Stimulated activated CD4-positive, alpha-beta T cell treated with anti-CD3 and anti-CD28 coated beads, Interleukin-15, amount 100 ng/mL, for 48 hours (primary cell): ENCODE data around the gene LACRT.

Source experiments
- DNase-seq, 2 donors: peaks; one replicate each; pipeline ENCODE4 v3.0.0-alpha.2; 2020; ENCODE audit warnings: low read depth in 2 of 2

LACRT gene

DNA sequence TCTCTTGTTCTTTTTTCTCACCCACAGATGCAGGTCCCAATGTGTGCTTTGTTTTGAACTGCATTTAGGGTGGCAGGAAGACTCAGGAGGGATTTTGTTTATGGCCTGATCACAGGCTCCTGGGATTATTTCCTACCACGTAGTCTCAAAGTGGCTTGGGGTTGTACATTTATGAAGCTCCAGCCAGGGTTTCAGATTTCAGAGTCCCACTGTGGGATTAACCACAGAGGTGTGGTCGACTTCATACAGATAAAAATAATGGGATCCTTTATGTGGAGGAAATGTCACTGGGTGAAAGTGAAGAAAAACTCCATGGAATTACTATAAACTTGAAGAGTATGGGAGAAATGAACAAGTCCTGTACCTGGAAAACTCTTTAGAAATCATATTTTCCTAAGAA is 32.0 kb downstream of the LACRT start:
- DNase-seq = no peak

DNA sequence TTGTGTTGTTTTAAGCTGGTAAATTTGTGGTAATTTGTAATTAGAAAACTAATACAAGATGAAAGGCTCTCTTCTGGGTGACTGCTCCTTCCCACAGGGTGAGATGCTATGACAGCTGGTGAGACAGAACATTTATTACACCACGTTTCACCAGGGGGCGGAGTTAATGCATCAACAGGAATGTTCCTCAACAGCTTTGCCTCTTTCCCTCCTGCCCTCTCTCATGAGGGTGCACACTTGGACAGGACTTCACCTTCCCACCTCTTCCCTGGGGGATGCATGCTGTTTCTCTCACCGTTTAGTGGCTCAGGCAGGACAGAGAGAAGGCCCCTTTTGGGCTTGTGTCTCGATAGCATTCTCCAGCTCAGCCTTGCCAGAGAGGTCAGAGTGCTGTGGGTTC is 32.9 kb downstream of the LACRT start:
- no peak for DNase-seq

DNA sequence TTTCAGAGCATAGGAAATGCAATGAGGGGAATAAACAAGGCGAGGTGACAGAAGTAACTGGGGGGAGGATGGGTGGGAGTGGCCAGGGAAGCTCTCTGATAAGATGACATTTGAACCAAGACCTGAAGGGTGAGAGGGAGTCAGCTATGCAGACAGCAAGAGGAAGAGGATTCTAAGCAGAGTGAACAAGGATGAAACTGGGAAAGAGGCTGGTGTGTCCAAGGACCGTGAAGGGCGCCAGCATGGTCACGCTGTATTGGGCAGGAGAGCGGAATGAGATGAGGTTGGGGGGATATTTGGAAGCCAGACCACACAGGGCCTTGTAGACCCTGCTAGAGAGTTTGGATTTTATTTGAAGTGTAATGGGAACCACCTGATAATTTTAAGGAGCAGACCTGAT is 35.7 kb downstream of the LACRT start:
- no peak for DNase-seq

DNA sequence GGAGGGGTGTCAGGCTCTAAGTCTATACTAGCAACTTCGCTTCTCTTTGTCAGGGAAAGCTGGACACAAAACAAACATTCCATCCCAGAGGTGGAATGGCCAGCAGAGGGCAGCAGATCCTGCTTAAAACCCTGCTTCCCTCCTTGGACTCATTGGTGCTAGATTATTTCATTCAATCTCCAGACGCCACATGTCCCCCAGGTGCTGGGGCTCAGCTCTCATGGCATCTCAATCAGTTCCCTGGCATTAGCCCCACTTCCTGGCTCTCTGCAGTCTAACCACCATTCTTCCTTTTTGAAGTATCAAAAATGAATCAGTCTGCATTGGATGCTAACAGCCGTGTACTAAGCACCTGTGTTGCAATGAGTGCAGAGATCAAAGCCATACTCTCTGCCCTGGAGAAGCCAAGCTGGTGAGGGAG is 38.2 kb downstream of the LACRT start:
- DNase-seq = peak; percentile 10 to 38

DNA sequence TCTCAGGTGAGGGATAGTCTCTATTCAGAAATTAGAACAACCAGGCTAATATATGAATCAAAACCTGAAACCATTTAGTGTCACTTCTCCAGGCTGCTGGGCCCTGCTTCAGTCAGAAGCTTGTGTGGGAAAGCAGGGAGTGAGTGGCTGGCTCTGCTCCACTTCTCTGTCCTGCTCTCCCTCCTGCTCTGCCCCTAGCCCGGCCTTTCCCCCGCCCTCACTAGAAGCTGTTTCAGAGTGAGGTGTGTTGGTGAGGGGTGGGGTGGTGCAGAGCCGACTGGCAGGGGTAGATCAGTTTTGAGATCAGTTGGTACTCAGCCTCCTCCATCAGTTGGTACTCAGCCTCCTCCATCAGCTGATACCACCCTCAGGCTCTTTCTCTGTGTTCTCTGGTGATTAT is 39.2 kb downstream of the LACRT start:
- no peak for DNase-seq

- no peak for DNase-seq
These were observed 41.0 kb downstream of the LACRT start for GRCh38 chr12:54593725-54594124.

- no peak for DNase-seq
These were observed 41.6 kb downstream of the LACRT start for GRCh38 chr12:54593135-54593534.

DNA sequence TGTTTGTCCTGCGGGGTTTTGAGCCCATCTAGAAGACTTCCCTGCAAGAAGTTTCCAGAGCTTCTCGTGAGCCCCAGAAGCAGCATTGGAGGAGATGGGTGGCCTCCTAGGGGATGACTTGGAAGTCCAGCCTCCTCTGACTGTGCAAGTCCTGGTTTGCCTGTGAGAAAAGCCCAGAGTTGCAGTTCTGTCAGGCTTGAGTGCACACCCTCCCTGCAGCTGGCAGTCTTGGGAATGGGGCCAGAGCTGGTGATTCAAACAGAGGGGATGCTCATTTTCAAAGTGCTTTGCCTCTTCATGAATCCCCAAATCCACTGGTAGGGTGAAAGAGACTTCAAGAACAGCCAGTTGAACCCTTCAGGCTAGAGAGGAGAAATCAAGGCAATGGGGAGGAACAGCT is 42.4 kb downstream of the LACRT start:
- no peak for DNase-seq

GRCh38 chr12:54590978-54591591 is 43.6 kb downstream of the LACRT start:
- no peak for DNase-seq

DNA sequence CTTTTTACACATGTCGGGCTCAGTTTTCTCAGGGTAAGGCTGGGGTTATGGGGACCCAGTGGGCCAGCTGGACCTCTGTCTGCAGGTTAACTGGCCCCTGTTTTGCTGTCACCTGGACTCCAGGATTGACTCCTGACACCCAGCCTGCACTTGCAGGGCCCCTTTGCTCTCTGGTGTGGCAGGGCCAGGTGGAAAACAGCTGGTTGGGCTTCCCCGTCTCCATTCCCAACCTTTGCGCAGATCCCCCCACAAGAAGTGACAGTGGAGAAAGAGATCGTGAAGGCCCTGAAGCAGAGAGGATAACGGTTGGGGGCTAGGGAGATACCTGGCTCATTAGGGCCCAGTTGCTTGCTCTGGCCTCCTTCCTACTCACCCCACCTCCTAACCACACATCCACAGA is 44.7 kb downstream of the LACRT start:
- DNase-seq = no peak

GRCh38 chr12:54588890-54589267 is 45.8 kb downstream of the LACRT start:
- no peak for DNase-seq

DNA sequence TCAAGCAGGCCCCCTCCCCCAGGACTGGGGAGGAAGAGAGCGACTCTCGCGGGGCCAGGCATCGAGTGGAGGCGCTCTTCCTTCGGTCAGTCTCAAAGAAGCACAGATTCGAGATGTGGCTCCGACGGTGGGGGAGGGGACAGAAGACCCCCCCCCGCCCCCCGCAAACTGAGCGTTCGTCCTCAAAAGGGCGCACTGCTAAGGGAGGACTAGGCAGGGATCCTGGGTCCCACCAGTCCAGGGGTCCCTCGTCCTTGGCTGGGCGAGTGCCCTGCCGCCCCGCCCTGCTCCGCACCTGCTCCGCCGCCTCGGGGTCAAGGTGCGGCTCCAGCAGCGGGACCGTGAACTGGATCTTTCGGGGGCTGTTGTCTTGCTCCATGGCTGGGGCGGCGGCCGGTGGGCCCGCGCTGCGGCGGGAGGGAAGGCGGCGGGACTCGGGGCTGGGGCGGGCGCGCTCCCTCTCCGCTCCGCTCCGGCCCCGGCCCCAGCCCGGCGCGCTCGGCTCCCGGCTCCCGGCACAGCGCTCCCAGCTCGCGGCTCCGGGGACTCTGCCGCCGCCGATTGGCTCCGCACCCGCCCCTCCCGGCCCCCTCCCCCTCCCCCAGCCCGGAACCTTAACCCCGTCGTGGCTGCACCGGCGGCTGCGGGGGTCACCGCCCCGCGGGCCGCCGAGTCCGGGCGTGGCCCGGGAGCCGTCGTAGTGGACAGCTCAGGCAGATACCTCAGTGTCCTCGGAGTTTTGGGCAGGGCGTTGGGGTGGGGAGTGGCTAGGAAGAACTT is 46.4 kb downstream of the LACRT start, which contains the start of gene PPP1R1A:
TSS of gene PPP1R1A (minus strand) at position 550 of the 780 bp plus-strand sequence. CDS start at position 379, 171 bp downstream.
- no peak for DNase-seq

DNA sequence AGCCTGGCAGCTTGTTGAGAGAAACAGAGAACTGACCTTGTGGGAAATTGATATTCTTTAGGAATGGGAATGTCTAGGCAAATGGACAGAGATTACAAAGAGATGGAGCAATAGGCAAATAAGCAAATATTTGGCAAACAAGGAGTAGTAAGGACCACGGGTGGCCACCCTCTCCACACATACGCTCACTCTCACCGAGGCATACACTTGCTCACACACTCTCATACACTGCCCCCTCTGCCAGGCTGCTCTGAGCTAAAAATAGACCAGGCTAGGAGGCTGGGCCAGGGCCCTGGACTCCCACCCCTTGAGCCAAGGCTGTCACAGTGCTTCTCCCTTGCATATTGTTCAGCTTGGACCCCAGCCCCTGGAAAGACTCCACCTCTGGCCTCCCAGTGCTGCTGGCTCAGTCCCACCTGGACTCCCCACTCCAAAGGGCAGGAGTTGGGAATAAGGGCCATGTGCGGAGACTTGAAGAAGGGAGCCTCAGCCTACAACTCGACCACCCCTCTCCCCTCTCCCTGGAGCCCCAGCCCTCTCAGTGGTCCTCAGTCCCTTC is 47.3 kb downstream of the LACRT start:
- no peak for DNase-seq

DNA sequence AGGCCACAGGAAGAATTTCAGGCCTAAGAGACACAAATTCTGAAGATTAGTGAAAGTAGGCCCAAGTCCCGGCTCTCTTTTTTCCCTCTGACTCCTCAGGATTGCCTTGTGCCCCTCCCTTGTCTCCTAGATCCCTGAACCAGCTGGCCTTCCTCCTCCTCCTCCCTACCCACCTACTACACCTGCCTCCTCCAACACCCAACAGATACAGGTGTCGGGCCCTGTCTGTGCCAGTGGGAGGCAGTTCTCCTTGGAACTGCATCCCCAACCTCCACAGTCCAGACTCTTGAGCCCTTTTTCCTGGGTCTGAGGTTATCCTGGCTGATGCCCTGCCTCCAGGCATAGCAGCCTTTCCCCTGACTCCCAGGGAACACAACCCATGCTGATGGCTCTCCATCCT is 48.1 kb downstream of the LACRT start:
- DNase-seq = no peak

GRCh38 chr12:54585243-54585642 is 49.5 kb downstream of the LACRT start:
- DNase-seq = no peak

DNA sequence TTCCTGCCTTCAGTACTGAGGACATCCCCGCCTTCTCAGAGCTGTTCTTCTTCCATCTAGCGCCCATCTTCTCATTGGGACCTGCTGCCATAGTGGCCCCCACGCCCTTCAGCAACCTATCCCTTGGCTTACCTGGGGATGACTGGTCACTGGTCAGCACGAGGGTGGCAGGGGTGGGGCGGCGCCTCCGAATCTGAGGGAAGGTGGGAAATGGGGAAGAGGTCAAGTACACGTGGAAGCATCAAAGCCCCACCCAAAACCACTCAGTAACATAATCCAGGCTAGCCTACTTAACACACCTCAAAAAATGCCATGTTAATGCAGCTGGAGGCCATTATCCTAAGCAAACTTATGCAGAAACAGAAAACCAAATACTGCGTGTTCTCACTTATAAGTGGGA is 50.6 kb downstream of the LACRT start:
- no peak for DNase-seq

DNA sequence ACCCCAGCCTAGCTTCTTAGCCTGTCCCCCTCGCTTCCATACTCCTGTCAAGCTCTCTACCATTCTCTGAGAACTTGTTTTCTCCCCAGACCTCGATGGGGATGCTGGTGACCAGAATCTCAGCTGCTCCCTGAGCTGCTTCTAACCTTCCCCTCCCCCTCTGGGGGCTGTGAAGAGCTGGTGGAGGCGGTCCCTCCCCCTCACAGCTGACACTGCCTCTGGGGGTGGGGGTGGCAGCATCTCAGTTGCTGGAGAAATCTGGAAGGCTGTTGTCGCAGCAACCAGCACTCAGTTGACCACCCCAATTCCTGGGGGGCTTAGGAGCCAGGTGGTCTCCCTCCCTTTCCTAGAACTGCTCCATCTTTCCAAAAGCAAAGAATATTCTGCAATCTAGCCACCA is 51.0 kb downstream of the LACRT start:
- no peak for DNase-seq

- DNase-seq = no peak
These were observed 53.3 kb downstream of the LACRT start for GRCh38 chr12:54581412-54581811.
